ENCODE measurements around the gene C5orf46.

The C5orf46 gene

GRCh38 chr5:147912011-147912410 is 5.7 kb upstream of the C5orf46 start:
- no peak for DNase-seq (ENCODE audit: extremely low read depth, low read depth)
- TF ChIP-seq CTCF (IDR thresholded peaks at IDR 0.05; ENCODE audit: low read depth, low read length) = no peak

GRCh38 chr5:147911427-147911826 is 5.1 kb upstream of the C5orf46 start:
- DNase-seq (ENCODE audit: extremely low read depth, low read depth) = no peak
- TF ChIP-seq CTCF (IDR thresholded peaks at IDR 0.05; ENCODE audit: low read depth, low read length) = no peak

- DNase-seq (ENCODE audit: extremely low read depth, low read depth) = no peak
- TF ChIP-seq CTCF (IDR thresholded peaks at IDR 0.05; ENCODE audit: low read depth, low read length) = no peak
Observed at GRCh38 chr5:147904110-147904509, 2.2 kb downstream of the C5orf46 start.

- TF ChIP-seq CTCF (IDR thresholded peaks at IDR 0.05; ENCODE audit: low read depth, low read length) = no peak
- DNase-seq (ENCODE audit: extremely low read depth, low read depth) = no peak
Observed at GRCh38 chr5:147902609-147903115, 3.7 kb downstream of the C5orf46 start.

- no peak for DNase-seq (ENCODE audit: extremely low read depth, low read depth)
- no peak for TF ChIP-seq CTCF (IDR thresholded peaks at IDR 0.05; ENCODE audit: low read depth, low read length)
Observed at GRCh38 chr5:147901599-147902039, 4.7 kb downstream of the C5orf46 start.

GRCh38 chr5:147898875-147899401 is 7.4 kb downstream of the C5orf46 start:
- TF ChIP-seq CTCF (IDR thresholded peaks at IDR 0.05; ENCODE audit: low read depth, low read length) = no peak
- DNase-seq (ENCODE audit: extremely low read depth, low read depth) = no peak

- no peak for DNase-seq (ENCODE audit: extremely low read depth, low read depth)
- no peak for TF ChIP-seq CTCF (IDR thresholded peaks at IDR 0.05; ENCODE audit: low read depth, low read length)
Observed at GRCh38 chr5:147895864-147896263, 10.5 kb downstream of the C5orf46 start.

Measured in AG09319 (cell line).